Measurements from ENCODE around the gene UBE2Z.

Gene UBE2Z

DNA sequence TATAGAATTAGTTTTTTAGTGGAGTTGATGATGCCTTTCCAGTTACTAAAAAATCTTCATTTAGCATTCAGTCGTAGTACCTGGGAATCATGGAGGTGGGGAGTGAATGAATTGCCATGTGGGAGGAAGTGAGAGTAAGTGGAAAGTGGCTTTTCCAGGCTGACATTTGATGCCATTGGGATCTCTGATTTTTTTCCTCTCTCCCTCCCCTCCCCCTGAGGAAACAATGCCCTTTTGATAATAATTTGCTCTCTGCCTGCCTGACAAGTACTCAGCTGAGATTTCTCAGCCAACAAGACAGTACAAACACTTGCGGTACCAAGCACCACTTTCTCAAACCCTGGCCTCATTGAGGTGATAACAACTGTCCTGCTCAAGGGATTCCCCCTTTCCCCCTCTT, 2.2 kb downstream of the UBE2Z start:
- Histone ChIP-seq H3K27me3 (ENCODE audit: insufficient read depth, poor library complexity, severe bottlenecking) (no peaks in the 10 kb centered on the region), H3K27ac (replicated peaks) (no peak overlapping the region), H3K4me3 (replicated peaks; ENCODE audit: insufficient read depth, low read length) (no peak overlapping the region)
- TF ChIP-seq, protein P1, sequence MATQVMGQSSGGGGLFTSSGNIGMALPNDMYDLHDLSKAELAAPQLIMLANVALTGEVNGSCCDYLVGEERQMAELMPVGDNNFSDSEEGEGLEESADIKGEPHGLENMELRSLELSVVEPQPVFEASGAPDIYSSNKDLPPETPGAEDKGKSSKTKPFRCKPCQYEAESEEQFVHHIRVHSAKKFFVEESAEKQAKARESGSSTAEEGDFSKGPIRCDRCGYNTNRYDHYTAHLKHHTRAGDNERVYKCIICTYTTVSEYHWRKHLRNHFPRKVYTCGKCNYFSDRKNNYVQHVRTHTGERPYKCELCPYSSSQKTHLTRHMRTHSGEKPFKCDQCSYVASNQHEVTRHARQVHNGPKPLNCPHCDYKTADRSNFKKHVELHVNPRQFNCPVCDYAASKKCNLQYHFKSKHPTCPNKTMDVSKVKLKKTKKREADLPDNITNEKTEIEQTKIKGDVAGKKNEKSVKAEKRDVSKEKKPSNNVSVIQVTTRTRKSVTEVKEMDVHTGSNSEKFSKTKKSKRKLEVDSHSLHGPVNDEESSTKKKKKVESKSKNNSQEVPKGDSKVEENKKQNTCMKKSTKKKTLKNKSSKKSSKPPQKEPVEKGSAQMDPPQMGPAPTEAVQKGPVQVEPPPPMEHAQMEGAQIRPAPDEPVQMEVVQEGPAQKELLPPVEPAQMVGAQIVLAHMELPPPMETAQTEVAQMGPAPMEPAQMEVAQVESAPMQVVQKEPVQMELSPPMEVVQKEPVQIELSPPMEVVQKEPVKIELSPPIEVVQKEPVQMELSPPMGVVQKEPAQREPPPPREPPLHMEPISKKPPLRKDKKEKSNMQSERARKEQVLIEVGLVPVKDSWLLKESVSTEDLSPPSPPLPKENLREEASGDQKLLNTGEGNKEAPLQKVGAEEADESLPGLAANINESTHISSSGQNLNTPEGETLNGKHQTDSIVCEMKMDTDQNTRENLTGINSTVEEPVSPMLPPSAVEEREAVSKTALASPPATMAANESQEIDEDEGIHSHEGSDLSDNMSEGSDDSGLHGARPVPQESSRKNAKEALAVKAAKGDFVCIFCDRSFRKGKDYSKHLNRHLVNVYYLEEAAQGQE (IDR thresholded peaks at IDR 0.05; ENCODE audit: insufficient replicate concordance, low read depth): no peak
- TF ChIP-seq CTCF (IDR thresholded peaks at IDR 0.05; ENCODE audit: insufficient read depth, low read length) (no peak), GABPA (IDR thresholded peaks at IDR 0.05; ENCODE audit: low read depth) (no peak), SPI1 (IDR thresholded peaks at IDR 0.05; ENCODE audit: borderline replicate concordance, low read depth) (no peak)
- no peak for DNase-seq (ENCODE audit: low read depth in 1 of 2, low spot score in 1 of 2)

DNA sequence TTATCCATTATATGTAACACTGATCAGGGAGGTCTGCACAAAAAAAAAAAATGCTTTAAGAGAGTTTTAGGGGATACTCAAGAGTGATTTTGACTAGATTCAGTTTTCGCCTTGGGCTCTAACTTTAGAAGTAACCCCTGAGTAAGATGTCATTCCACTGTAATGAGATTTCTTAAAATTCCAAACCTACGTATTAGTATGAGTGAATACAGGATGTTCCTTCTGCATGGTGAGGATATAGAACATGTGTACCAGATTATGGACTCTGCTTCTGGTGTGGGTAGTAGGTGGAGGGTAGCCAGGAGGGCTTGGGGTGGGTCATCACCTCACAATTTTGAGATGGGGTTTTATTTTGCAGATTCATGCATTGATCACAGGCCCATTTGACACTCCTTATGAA, 4.3 kb downstream of the UBE2Z start:
- DNase-seq (ENCODE audit: low read depth in 1 of 2, low spot score in 1 of 2): no peak
- TF ChIP-seq GABPA (IDR thresholded peaks at IDR 0.05; ENCODE audit: low read depth) (no peak), SPI1 (IDR thresholded peaks at IDR 0.05; ENCODE audit: borderline replicate concordance, low read depth) (no peak), CTCF (IDR thresholded peaks at IDR 0.05; ENCODE audit: insufficient read depth, low read length) (no peak), POLR2AphosphoS5 (IDR thresholded peaks at IDR 0.05; ENCODE audit: low read depth) (no peak)
- TF ChIP-seq, protein P1 (IDR thresholded peaks at IDR 0.05; ENCODE audit: insufficient replicate concordance, low read depth): no peak
- no peak overlapping the region for H3K4me3 ChIP-seq (replicated peaks; ENCODE audit: insufficient read depth, low read length)
- no peaks in the 10 kb centered on the region for H3K27me3 ChIP-seq (ENCODE audit: insufficient read depth, poor library complexity, severe bottlenecking)
- no peak overlapping the region for H3K27ac ChIP-seq (replicated peaks)

DNA sequence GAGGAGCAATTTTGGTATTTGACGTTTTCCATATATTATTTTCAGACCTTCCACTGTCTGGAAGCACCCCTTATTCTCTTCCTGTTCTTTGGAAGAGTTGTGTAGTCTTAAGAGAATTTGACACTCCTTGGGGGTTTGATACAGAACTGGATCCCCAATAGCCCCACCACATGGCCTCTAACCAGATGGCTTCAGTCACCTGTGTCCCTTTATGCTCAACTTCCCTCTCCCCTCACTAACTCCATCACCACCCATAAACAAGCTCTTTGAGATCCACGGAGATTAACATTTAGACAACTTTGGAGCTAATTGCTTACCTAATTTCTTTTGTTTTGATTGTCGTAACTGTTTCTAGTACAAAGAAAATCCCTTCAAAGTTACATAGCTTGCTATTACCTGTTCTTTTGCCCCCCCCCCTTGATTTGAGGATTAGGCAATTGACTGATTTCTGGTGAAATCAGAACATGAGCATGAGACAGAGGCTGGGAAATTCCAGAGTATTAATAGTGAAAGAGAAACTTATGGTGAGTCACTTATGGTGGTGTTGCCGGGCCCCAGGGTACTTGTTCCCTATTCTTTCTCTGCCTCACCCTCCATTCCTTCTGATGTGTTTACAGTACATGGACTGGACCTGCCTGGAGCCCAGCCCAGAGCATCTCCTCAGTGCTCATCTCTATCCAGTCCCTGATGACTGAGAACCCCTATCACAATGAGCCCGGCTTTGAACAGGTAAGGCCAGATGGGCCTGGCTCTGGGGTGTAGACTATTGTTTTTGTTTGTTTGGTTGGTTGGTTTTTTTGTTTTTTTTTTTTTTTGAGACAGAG, 7.5 kb downstream of the UBE2Z start:
- Histone ChIP-seq H3K27ac (replicated peaks) (no peak overlapping the region), H3K27me3 (ENCODE audit: insufficient read depth, poor library complexity, severe bottlenecking) (no peaks in the 10 kb centered on the region), H3K4me3 (replicated peaks; ENCODE audit: insufficient read depth, low read length) (no peak overlapping the region)
- no peak for DNase-seq (ENCODE audit: low read depth in 1 of 2, low spot score in 1 of 2)
- TF ChIP-seq POLR2AphosphoS5 (IDR thresholded peaks at IDR 0.05; ENCODE audit: low read depth) (no peak), SPI1 (IDR thresholded peaks at IDR 0.05; ENCODE audit: borderline replicate concordance, low read depth) (no peak), GABPA (IDR thresholded peaks at IDR 0.05; ENCODE audit: low read depth) (no peak), CTCF (IDR thresholded peaks at IDR 0.05; ENCODE audit: insufficient read depth, low read length) (no peak)
- TF ChIP-seq, protein P1 (IDR thresholded peaks at IDR 0.05; ENCODE audit: insufficient replicate concordance, low read depth): no peak
